Memory B cell (primary cell): Measurements from ENCODE around the gene SLC9A1.
"Not testable (repeated sequence)": the region's sequence is repeated elsewhere in the genome, so short reads cannot be mapped to it uniquely, and the experiment has no call there.

Experiments
- ATAC-seq: fragments of 150-1000 bp; cut with Tn5 transposase; 2 replicates; pipeline ENCODE4 v1.10.0; 2021; ENCODE audit warnings: low read depth, mild to moderate bottlenecking, moderate library complexity
- DNase-seq, 2 donors: peaks; one replicate each; pipeline ENCODE4 v3.0.0; 2022; ENCODE audit warnings: low spot score in 2 of 2
- H3K27ac Mint-ChIP-seq: one replicate; pipeline ENCODE4 v1.8.0; 2022; ENCODE audit warnings: mild to moderate bottlenecking, moderate library complexity, mixed read lengths
- H3K27me3 Mint-ChIP-seq: one replicate; pipeline ENCODE4 v1.8.0; 2022; ENCODE audit warnings: mixed read lengths
- H3K36me3 Mint-ChIP-seq: one replicate; pipeline ENCODE4 v1.8.0; 2022; ENCODE audit warnings: mild to moderate bottlenecking, mixed read lengths
- H3K4me1 Mint-ChIP-seq: one replicate; pipeline ENCODE4 v1.8.0; 2022; ENCODE audit warnings: mixed read lengths
- H3K4me3 Mint-ChIP-seq: one replicate; pipeline ENCODE4 v1.8.0; 2022; ENCODE audit warnings: mild to moderate bottlenecking, moderate library complexity, mixed read lengths
- H3K9me3 Mint-ChIP-seq: one replicate; pipeline ENCODE4 v1.8.0; 2022; ENCODE audit warnings: mixed read lengths

SLC9A1 gene

GRCh38 chr1:27133991-27134390 is 20.9 kb downstream of the SLC9A1 start:
- Mint-ChIP-seq H3K36me3 (peaks cover 3% of the 10 kb centered on the region), H3K27ac (peak overlapping the region; percentile 62), H3K4me1 (peaks cover 34% of the 10 kb centered on the region), H3K9me3 (no peaks in the 10 kb centered on the region), H3K4me3 (no peak overlapping the region), H3K27me3 (no peaks in the 10 kb centered on the region)
- DNase-seq (no peak), ATAC-seq (peak; percentile 72)

DNA sequence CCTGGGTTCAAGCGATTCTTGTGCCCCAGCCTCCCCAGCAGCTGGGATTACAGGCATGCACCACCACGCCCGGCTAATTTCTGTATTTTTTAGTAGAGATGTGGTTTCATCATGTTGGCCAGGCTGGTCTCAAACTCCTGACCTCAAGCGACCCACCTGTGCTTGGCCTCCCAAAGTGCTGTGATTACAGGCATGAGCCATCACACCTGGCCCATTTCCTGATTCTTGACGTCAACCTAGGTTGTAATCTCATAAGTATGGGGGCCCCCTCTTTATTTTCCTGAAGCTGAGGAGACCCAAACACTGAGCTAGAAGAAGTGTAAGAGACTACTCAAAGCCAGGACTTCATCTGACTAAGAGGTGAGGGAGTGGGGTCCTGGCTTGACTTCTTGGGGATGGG is 21.8 kb downstream of the SLC9A1 start:
- peaks cover 30% of the 10 kb centered on the region for H3K4me1 Mint-ChIP-seq
- no peak overlapping the region for H3K4me3 Mint-ChIP-seq
- no peaks in the 10 kb centered on the region for H3K27me3 Mint-ChIP-seq
- peaks cover 2% of the 10 kb centered on the region for H3K36me3 Mint-ChIP-seq
- ATAC-seq (no peak), DNase-seq (no peak)
- H3K9me3 Mint-ChIP-seq, result no peaks in the 10 kb centered on the region
- peak overlapping the region; percentile 62 for H3K27ac Mint-ChIP-seq

DNA sequence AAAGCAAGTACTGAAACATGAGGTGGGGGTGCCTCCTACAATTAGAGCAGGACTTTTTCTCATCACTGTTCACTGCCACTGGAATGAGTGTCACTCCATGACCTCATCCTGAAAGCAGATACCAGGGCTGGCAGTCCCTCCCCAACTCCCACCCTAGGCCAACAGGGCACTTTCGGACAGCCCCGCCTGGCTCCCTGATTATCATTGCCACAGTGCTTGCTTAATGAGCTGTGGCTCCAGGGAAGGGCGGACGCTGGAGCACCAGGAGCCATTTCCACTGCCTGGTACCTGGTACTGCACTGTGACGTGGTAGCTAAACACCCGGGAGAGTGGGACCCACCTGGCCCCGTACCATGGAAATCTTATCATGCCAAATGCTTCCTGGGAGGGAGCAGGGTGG is 22.3 kb downstream of the SLC9A1 start:
- H3K4me3 Mint-ChIP-seq, result no peak overlapping the region
- H3K27ac Mint-ChIP-seq, result peak overlapping the region; percentile 28
- peaks cover 25% of the 10 kb centered on the region for H3K4me1 Mint-ChIP-seq
- no peaks in the 10 kb centered on the region for H3K9me3 Mint-ChIP-seq
- DNase-seq (no peak), ATAC-seq (no peak)
- H3K27me3 Mint-ChIP-seq, result no peaks in the 10 kb centered on the region
- peaks cover 2% of the 10 kb centered on the region for H3K36me3 Mint-ChIP-seq

DNA sequence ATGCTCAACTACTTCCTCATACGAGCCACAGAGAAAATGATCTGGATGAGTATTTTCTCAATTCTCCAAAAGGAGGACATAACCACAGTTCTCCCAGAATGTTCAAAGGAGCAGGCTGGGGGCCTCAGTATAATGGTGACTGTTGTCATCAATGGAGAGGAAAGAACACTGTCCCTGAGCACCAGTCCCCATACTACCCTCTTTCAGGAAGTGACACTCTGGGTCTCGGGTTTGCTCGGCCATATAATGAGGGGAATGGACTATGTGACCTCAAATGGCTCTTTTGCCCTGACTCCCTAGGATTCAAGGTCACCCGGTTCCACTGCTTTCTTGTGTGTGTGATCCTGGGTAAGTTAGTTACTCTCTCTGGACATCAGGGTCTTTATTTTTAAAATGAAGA is 22.8 kb downstream of the SLC9A1 start:
- peaks cover 21% of the 10 kb centered on the region for H3K4me1 Mint-ChIP-seq
- peak; percentile 22 for ATAC-seq
- no peaks in the 10 kb centered on the region for H3K9me3 Mint-ChIP-seq
- no peak for DNase-seq
- peak overlapping the region; percentile 28 for H3K27ac Mint-ChIP-seq
- no peak overlapping the region for H3K4me3 Mint-ChIP-seq
- H3K27me3 Mint-ChIP-seq, result no peaks in the 10 kb centered on the region
- H3K36me3 Mint-ChIP-seq, result peaks cover 2% of the 10 kb centered on the region

GRCh38 chr1:27130798-27131197 is 24.1 kb downstream of the SLC9A1 start:
- no peak for DNase-seq

GRCh38 chr1:27129225-27129624 is 25.7 kb downstream of the SLC9A1 start:
- ATAC-seq (no peak), DNase-seq (no peak)
- no peak overlapping the region for H3K4me3 Mint-ChIP-seq
- H3K9me3 Mint-ChIP-seq, result no peaks in the 10 kb centered on the region
- peaks cover 12% of the 10 kb centered on the region for H3K4me1 Mint-ChIP-seq
- H3K27me3 Mint-ChIP-seq, result no peaks in the 10 kb centered on the region
- H3K36me3 Mint-ChIP-seq, result peaks cover 6% of the 10 kb centered on the region
- no peak overlapping the region for H3K27ac Mint-ChIP-seq

More at GRCh38 chr1:27130798-27131197, 24.1 kb downstream of the SLC9A1 start:
- no peak for ATAC-seq
- Mint-ChIP-seq H3K9me3 (no peaks in the 10 kb centered on the region), H3K27me3 (no peaks in the 10 kb centered on the region), H3K4me3 (no peak overlapping the region), H3K36me3 (peaks cover 6% of the 10 kb centered on the region), H3K4me1 (peaks cover 15% of the 10 kb centered on the region), H3K27ac (no peak overlapping the region)

DNA sequence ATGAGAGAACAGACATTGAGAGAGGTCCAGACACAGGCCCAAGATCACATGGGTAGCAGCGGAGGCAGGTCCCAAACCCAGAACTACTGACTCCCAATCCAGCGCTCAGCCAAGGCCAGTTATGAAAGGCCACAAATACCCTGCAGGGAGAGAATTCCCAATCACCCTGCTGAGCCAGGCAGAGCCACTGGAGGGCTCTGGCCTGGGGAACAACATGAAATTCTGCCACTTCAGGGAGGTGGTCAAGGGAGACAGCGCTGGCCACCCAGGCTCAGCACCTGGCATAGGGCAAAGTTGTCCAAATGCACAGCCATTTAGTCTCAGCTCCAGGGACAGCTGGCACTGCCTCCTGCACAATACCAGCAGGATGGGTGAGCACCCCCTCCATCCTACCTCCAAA is 27.5 kb downstream of the SLC9A1 start:
- no peak for DNase-seq
- Mint-ChIP-seq H3K27me3 (no peaks in the 10 kb centered on the region), H3K27ac (no peak overlapping the region), H3K4me1 (peaks cover 9% of the 10 kb centered on the region), H3K4me3 (no peak overlapping the region), H3K9me3 (no peaks in the 10 kb centered on the region), H3K36me3 (peaks cover 6% of the 10 kb centered on the region)
- ATAC-seq, result no peak

GRCh38 chr1:27126391-27126790 is 28.5 kb downstream of the SLC9A1 start:
- Mint-ChIP-seq H3K4me3 (no peak overlapping the region), H3K27ac (peak overlapping the region; percentile 36), H3K27me3 (no peaks in the 10 kb centered on the region), H3K4me1 (peaks cover 5% of the 10 kb centered on the region), H3K36me3 (peaks cover 6% of the 10 kb centered on the region), H3K9me3 (no peaks in the 10 kb centered on the region)
- ATAC-seq (no peak), DNase-seq (no peak)

DNA sequence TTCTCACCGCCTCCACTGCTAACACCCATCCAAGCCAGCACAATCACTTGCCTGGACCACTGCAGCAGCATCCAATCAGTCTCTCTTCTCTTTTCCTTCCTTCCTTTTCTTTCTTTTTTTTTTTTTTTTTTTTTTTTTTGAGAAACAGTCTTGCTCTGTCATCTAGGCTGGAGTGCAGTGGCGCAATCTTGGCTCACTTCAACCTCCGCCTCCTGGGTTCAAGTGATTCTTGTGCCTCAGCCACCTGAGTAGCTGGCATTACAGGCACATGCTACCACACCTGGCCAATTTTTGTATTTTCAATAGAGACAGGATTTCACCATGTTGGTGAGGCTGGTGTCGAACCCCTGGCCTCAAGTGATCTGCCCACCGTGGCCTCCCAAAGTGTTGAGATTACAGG is 29.8 kb downstream of the SLC9A1 start:
- ATAC-seq, H3K4me1 Mint-ChIP-seq, H3K27ac Mint-ChIP-seq, H3K27me3 Mint-ChIP-seq, H3K9me3 Mint-ChIP-seq, H3K4me3 Mint-ChIP-seq, DNase-seq, H3K36me3 Mint-ChIP-seq: not testable (repeated sequence)

DNA sequence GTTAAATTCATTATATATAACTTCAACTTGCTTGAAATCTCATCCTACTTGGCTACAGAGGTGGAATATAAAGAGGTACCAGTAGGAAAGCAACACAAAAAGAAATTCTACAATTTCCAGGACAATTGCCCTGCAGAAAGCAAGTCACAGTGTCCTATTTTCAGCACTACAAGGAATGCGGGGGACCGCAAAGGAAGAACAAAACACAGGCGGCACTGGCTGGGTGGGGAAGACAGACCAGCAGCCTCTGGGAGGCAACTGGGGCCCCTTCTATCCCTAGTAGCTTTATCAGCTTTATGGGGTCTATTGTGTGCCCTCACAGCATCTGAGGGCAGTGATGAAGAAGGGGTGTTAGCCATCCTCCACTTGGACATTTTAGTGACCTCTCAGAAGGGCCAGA is 30.5 kb downstream of the SLC9A1 start:
- Mint-ChIP-seq H3K36me3 (peaks cover 6% of the 10 kb centered on the region), H3K9me3 (no peaks in the 10 kb centered on the region), H3K4me3 (no peak overlapping the region), H3K27me3 (no peaks in the 10 kb centered on the region), H3K27ac (peak overlapping the region; percentile 43), H3K4me1 (peaks cover 6% of the 10 kb centered on the region)
- DNase-seq (no peak), ATAC-seq (no peak)

DNA sequence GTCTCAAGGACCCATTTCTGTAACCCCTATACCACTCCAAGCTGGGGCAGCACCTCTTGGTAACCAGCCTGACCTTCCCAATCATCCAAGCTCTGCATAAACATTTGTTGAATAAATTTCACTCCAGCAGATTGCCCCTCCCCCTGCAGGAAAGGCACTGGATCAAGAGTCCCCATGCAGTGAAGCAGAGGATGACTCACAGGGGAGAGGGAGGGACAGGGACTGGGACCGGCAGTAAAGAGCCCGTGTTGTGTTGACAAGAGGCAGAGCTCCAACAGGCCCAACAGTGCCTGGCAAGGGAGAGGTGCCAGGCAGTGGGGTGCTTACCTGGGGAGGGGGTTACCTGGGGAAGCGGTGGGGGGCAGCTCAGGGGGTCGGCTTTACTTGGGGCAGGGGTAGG is 32.3 kb downstream of the SLC9A1 start:
- Mint-ChIP-seq H3K27ac (no peak overlapping the region), H3K4me1 (peaks cover 8% of the 10 kb centered on the region), H3K9me3 (no peaks in the 10 kb centered on the region), H3K27me3 (no peaks in the 10 kb centered on the region), H3K36me3 (peaks cover 4% of the 10 kb centered on the region), H3K4me3 (no peak overlapping the region)
- ATAC-seq, result no peak
- no peak for DNase-seq

- DNase-seq (no peak), ATAC-seq (no peak)
- Mint-ChIP-seq H3K27ac (no peak overlapping the region), H3K36me3 (no peaks in the 10 kb centered on the region), H3K4me3 (no peak overlapping the region), H3K9me3 (no peaks in the 10 kb centered on the region), H3K27me3 (no peaks in the 10 kb centered on the region), H3K4me1 (peaks cover 11% of the 10 kb centered on the region)
Measured at GRCh38 chr1:27120854-27121253, 34.1 kb downstream of the SLC9A1 start.

DNA sequence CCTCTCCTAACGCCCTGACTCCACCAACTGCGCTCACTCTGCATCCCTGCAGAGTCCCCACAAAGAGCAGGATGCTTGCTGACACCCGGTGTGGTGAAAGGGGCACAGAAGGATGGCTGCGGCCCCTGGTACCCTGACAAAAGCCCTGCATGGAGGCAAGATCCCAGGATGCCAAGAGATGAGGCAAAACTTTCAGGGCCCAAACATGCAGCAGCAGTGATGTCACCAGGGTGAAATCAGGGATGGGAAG is 36.6 kb downstream of the SLC9A1 start:
- Mint-ChIP-seq H3K9me3 (no peaks in the 10 kb centered on the region), H3K36me3 (no peaks in the 10 kb centered on the region), H3K27me3 (no peaks in the 10 kb centered on the region), H3K27ac (no peak overlapping the region), H3K4me1 (peaks cover 11% of the 10 kb centered on the region), H3K4me3 (no peak overlapping the region)
- ATAC-seq (no peak), DNase-seq (no peak)

- no peak overlapping the region for H3K4me3 Mint-ChIP-seq
- H3K27me3 Mint-ChIP-seq, result no peaks in the 10 kb centered on the region
- H3K9me3 Mint-ChIP-seq, result no peaks in the 10 kb centered on the region
Measured at GRCh38 chr1:27117733-27118439, 37.0 kb downstream of the SLC9A1 start.

DNA sequence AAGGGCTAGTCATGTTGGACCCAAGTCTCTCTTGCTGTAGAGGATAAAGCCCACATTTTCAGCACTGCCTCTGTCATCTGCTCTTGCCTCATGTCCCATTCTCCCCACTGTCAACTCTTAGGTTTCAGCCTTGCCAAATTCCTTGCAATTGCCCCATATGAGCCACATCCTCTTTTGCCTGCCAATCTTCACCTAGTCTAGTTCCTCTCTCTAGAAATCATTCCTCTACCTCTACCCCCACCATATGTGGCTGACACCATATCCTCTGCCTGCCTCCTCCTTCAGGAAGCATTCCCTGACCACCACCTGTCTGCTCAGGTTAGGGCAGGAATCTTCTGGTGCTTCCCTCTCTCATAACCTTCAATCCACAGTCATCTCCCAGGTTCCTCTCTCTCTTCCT is 38.2 kb downstream of the SLC9A1 start:
- peaks cover 15% of the 10 kb centered on the region for H3K4me1 Mint-ChIP-seq
- DNase-seq (no peak), ATAC-seq (peak; percentile 31)
- peaks cover 1% of the 10 kb centered on the region for H3K36me3 Mint-ChIP-seq
- H3K27me3 Mint-ChIP-seq, result no peaks in the 10 kb centered on the region
- H3K9me3 Mint-ChIP-seq, result no peaks in the 10 kb centered on the region
- no peak overlapping the region for H3K4me3 Mint-ChIP-seq
- H3K27ac Mint-ChIP-seq, result no peak overlapping the region

More at GRCh38 chr1:27117733-27118439, 37.0 kb downstream of the SLC9A1 start:
- Mint-ChIP-seq H3K27ac (no peak overlapping the region), H3K36me3 (no peaks in the 10 kb centered on the region), H3K4me1 (peaks cover 11% of the 10 kb centered on the region)
- DNase-seq (no peak), ATAC-seq (no peak)
